HepG2 (cell line): ENCODE measurements around the gene GDAP2. TPM values are rescaled to one million over a fixed set of nuclear protein-coding genes. Genes with fewer than 3 reads are reported as not detected.

ENCODE experiments used
- AKAP8 ChIP-seq: sonication (generic); formaldehyde crosslinking; IDR thresholded peaks from 2 replicates; pipeline ENCODE4 v1.5.1; 2020; ENCODE audit warnings: mild to moderate bottlenecking, missing genetic modification reagents
- ASH2L ChIP-seq: fragments of 300-600, 200-600 bp; sonication (generic); IDR thresholded peaks from 2 replicates; pipeline ENCODE4 v1.7.0; 2017; ENCODE audit warnings: low read depth, mild to moderate bottlenecking, moderate library complexity, mixed read lengths, low read length; ENCODE audit not compliant: insufficient read length
- EED ChIP-seq: sonication (generic); formaldehyde crosslinking; IDR thresholded peaks from 2 replicates; pipeline ENCODE4 v1.5.0; 2020; ENCODE audit warnings: mild to moderate bottlenecking, missing genetic modification reagents
- ELF3 ChIP-seq: IDR thresholded peaks from 2 replicates; pipeline ENCODE4 v1.6.1; 2016; ENCODE audit warnings: missing genetic modification reagents, missing compliant biosample characterization
- GATAD2A ChIP-seq: IDR thresholded peaks from 2 replicates; pipeline ENCODE4 v1.6.1; 2016
- HNRNPL ChIP-seq: fragments of 200-400 bp; formaldehyde crosslinking; IDR thresholded peaks from 2 replicates; pipeline ENCODE4 v1.6.1; 2017; ENCODE audit warnings: mild to moderate bottlenecking, low read depth, low read length
- KLF6 ChIP-seq: IDR thresholded peaks from 2 replicates; pipeline ENCODE4 v1.8.0; 2016; ENCODE audit warnings: missing biosample characterization, missing genetic modification reagents
- MEIS1 ChIP-seq: sonication (generic); formaldehyde crosslinking; IDR thresholded peaks from 2 replicates; pipeline ENCODE4 v1.9.0; 2021; ENCODE audit warnings: mild to moderate bottlenecking, missing genetic modification reagents, moderate library complexity, borderline replicate concordance
- PPARG ChIP-seq: conservative IDR thresholded peaks from 2 replicates; pipeline ENCODE4 v1.6.1; 2016; ENCODE audit warnings: missing biosample characterization, missing genetic modification reagents
- RFX3 ChIP-seq: IDR thresholded peaks from 2 replicates; pipeline ENCODE4 v1.6.1; 2016; ENCODE audit warnings: missing biosample characterization, missing genetic modification reagents
- SMAD9 ChIP-seq: sonication (generic); formaldehyde crosslinking; IDR thresholded peaks from 2 replicates; pipeline ENCODE4 v1.5.1; 2020; ENCODE audit warnings: mild to moderate bottlenecking, missing genetic modification reagents
- SNAI1 ChIP-seq: sonication (generic); formaldehyde crosslinking; IDR thresholded peaks from 2 replicates; pipeline ENCODE4 v1.5.0; 2020; ENCODE audit warnings: mild to moderate bottlenecking, missing genetic modification reagents, borderline replicate concordance
- WIZ ChIP-seq: sonication (generic); formaldehyde crosslinking; IDR thresholded peaks from 2 replicates; pipeline ENCODE4 v1.5.1; 2020; ENCODE audit warnings: mild to moderate bottlenecking, missing genetic modification reagents
- ZFY ChIP-seq: sonication (generic); formaldehyde crosslinking; IDR thresholded peaks from 2 replicates; pipeline ENCODE4 v1.4.0; 2020; ENCODE audit warnings: missing genetic modification reagents
- ZNF101 ChIP-seq: sonication (generic); formaldehyde crosslinking; IDR thresholded peaks from 2 replicates; pipeline ENCODE4 v1.4.0; 2020; ENCODE audit warnings: mild to moderate bottlenecking, low read depth, missing genetic modification reagents, borderline replicate concordance
- ZNF564 ChIP-seq: sonication (generic); formaldehyde crosslinking; IDR thresholded peaks from 2 replicates; pipeline ENCODE4 v1.8.1; 2023; ENCODE audit warnings: mild to moderate bottlenecking, missing genetic modification reagents
- ZNF713 ChIP-seq: sonication (generic); formaldehyde crosslinking; IDR thresholded peaks from 2 replicates; pipeline ENCODE4 v1.4.0; 2020; ENCODE audit warnings: mild to moderate bottlenecking, missing genetic modification reagents
- ZNF75D ChIP-seq: sonication (generic); formaldehyde crosslinking; IDR thresholded peaks from 2 replicates; pipeline ENCODE4 v1.8.1; 2023; ENCODE audit warnings: missing genetic modification reagents, mild to moderate bottlenecking, borderline replicate concordance
- ZNF777 ChIP-seq: sonication (generic); formaldehyde crosslinking; IDR thresholded peaks from 2 replicates; pipeline ENCODE4 v1.4.0; 2020; ENCODE audit warnings: missing genetic modification reagents
- ZNF891 ChIP-seq: sonication (generic); formaldehyde crosslinking; IDR thresholded peaks from 2 replicates; pipeline ENCODE4 v1.5.0; 2020; ENCODE audit warnings: mild to moderate bottlenecking, missing genetic modification reagents
- polyA plus RNA-seq, 8 experiments: library from polyadenylated mRNA; depleted of rRNA in 3 of 8; stranded (reverse) in 7 of 8; unstranded in 1 of 8; fragments of >200 nt; fragmentation: Illumina TruSeq in 4 of 8; extraction: Trizol in 4 of 8; gene quantifications; 2 replicates each; pipeline versions ENCODE4 v1.2.1 to v1.2.3, GENCODE V29; 2011 to 2016; ENCODE audit warnings: low read depth in 4 of 8, missing spikeins in 1 of 8, mixed read lengths in 1 of 8; ENCODE audit not compliant: insufficient read depth in 1 of 8
- total RNA-seq, 5 experiments: library from RNA; depleted of rRNA; stranded (reverse); fragments of >200 nt; fragmentation: Illumina TruSeq; extraction: Trizol; gene quantifications; 2 replicates each; pipeline ENCODE4 v1.2.3, GENCODE V29; 2016; ENCODE audit warnings: low read depth in 1 of 5
- TF ChIP-seq, protein P1 (sequence below): sonication (generic); formaldehyde crosslinking; IDR thresholded peaks from 2 replicates; pipeline ENCODE4 v1.5.0; 2020; ENCODE audit warnings: mild to moderate bottlenecking, missing genetic modification reagents, moderate library complexity
- TF ChIP-seq, protein P2 (sequence below): sonication (generic); formaldehyde crosslinking; IDR thresholded peaks from 2 replicates; pipeline ENCODE4 v1.4.0; 2020; ENCODE audit warnings: missing genetic modification reagents, low read depth, mild to moderate bottlenecking, borderline replicate concordance
- TF ChIP-seq, protein P3 (sequence below): sonication (generic); formaldehyde crosslinking; IDR thresholded peaks from 2 replicates; pipeline ENCODE4 v1.4.0; 2020; ENCODE audit warnings: mild to moderate bottlenecking, missing genetic modification reagents, borderline replicate concordance
- TF ChIP-seq, protein P4 (sequence below): fragments of 450-650 bp; IDR thresholded peaks from 2 replicates; pipeline ENCODE4 v1.6.1; 2017; ENCODE audit warnings: mild to moderate bottlenecking

GDAP2 gene
- total and polyA plus RNA-seq, 2 of the 13 experiments (the other 11 are each of a cell fraction or from before 2014, with no cell fraction given), result 11.4 to 23.2 TPM

DNA sequence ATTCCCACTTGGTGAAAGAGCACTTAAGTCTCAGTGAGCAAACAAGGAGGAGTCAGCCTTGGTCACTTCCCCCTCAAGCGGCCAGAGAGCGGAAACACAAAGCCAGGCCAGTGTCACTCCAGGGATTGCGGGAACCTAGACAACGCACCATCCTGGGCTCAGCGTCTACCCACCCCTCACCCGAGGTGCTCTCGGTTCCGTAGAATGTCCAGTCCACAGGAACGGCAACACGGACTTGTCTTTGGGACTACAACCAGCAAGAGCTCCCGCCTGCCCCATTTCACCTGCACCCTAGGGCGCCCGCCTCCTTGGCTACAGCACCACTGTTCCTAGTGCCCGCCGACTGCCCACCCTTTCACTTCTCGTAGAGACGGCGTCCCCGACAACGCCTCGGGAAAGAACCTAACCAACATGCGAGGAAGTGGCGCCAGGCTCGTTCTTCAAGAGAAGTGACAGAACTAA lies 509 bp downstream of the GDAP2 start (continued):
- TF ChIP-seq SNAI1 (CRISPR knock-in tag) (peak; percentile 64; the same call in 1 of the 2 replicates), ASH2L (peak; percentile 16), RFX3 (no peak), ELF3 (CRISPR knock-in tag) (0 out of 2 replicates have a peak, but pooled peaks have one; percentile 18), SMAD9 (0 out of 2 replicates have a peak, but pooled peaks have one; percentile 31), ZNF101 (CRISPR knock-in tag) (0 out of 2 replicates have a peak, but pooled peaks have one; percentile 11), GATAD2A (CRISPR knock-in tag) (no peak), KLF6 (CRISPR knock-in tag) (0 out of 2 replicates have a peak, but pooled peaks have one; percentile 6), ZFY (peak; percentile 37), PPARG (0 out of 2 replicates have a peak, but pooled peaks have one; percentile 30), ZNF713 (CRISPR knock-in tag) (no peak), HNRNPL (no peak), MEIS1 (CRISPR knock-in tag) (peak; percentile 53; the same call in 1 of the 2 replicates), ZNF75D (CRISPR knock-in tag) (no peak), EED (CRISPR knock-in tag) (peak; percentile 87; the same call in 1 of the 2 replicates), ZNF777 (CRISPR knock-in tag) (0 out of 2 replicates have a peak, but pooled peaks have one; percentile 17), ZNF891 (CRISPR knock-in tag) (0 out of 2 replicates have a peak, but pooled peaks have one; percentile 18), AKAP8 (CRISPR knock-in tag) (peak; percentile 42; the same call in 1 of the 2 replicates), WIZ (0 out of 2 replicates have a peak, but pooled peaks have one; percentile 2), ZNF564 (CRISPR knock-in tag) (0 out of 2 replicates have a peak, but pooled peaks have one; percentile 5)
- TF ChIP-seq, protein P1, sequence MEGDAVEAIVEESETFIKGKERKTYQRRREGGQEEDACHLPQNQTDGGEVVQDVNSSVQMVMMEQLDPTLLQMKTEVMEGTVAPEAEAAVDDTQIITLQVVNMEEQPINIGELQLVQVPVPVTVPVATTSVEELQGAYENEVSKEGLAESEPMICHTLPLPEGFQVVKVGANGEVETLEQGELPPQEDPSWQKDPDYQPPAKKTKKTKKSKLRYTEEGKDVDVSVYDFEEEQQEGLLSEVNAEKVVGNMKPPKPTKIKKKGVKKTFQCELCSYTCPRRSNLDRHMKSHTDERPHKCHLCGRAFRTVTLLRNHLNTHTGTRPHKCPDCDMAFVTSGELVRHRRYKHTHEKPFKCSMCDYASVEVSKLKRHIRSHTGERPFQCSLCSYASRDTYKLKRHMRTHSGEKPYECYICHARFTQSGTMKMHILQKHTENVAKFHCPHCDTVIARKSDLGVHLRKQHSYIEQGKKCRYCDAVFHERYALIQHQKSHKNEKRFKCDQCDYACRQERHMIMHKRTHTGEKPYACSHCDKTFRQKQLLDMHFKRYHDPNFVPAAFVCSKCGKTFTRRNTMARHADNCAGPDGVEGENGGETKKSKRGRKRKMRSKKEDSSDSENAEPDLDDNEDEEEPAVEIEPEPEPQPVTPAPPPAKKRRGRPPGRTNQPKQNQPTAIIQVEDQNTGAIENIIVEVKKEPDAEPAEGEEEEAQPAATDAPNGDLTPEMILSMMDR (CRISPR knock-in tag), result peak; percentile 62
- TF ChIP-seq, protein P2, sequence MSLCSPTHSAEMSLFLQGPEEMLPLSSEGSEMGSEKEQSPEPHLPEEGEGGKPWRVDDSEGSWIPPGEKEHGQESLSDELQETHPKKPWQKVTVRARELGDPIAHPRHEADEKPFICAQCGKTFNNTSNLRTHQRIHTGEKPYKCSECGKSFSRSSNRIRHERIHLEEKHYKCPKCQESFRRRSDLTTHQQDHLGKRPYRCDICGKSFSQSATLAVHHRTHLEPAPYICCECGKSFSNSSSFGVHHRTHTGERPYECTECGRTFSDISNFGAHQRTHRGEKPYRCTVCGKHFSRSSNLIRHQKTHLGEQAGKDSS, result peak; percentile 63; the same call in 1 of the 2 replicates
- TF ChIP-seq, protein P3, sequence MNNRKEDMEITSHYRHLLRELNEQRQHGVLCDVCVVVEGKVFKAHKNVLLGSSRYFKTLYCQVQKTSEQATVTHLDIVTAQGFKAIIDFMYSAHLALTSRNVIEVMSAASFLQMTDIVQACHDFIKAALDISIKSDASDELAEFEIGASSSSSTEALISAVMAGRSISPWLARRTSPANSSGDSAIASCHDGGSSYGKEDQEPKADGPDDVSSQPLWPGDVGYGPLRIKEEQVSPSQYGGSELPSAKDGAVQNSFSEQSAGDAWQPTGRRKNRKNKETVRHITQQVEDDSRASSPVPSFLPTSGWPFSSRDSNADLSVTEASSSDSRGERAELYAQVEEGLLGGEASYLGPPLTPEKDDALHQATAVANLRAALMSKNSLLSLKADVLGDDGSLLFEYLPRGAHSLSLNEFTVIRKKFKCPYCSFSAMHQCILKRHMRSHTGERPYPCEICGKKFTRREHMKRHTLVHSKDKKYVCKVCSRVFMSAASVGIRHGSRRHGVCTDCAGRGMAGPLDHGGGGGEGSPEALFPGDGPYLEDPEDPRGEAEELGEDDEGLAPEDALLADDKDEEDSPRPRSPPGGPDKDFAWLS (CRISPR knock-in tag), result 0 out of 2 replicates have a peak, but pooled peaks have one; percentile 24
- TF ChIP-seq, protein P4, sequence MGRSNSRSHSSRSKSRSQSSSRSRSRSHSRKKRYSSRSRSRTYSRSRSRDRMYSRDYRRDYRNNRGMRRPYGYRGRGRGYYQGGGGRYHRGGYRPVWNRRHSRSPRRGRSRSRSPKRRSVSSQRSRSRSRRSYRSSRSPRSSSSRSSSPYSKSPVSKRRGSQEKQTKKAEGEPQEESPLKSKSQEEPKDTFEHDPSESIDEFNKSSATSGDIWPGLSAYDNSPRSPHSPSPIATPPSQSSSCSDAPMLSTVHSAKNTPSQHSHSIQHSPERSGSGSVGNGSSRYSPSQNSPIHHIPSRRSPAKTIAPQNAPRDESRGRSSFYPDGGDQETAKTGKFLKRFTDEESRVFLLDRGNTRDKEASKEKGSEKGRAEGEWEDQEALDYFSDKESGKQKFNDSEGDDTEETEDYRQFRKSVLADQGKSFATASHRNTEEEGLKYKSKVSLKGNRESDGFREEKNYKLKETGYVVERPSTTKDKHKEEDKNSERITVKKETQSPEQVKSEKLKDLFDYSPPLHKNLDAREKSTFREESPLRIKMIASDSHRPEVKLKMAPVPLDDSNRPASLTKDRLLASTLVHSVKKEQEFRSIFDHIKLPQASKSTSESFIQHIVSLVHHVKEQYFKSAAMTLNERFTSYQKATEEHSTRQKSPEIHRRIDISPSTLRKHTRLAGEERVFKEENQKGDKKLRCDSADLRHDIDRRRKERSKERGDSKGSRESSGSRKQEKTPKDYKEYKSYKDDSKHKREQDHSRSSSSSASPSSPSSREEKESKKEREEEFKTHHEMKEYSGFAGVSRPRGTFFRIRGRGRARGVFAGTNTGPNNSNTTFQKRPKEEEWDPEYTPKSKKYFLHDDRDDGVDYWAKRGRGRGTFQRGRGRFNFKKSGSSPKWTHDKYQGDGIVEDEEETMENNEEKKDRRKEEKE, result no peak
